ENCODE measurements around the gene TGM3.

Gene TGM3

GRCh38 chr20:2289475-2289874, 6.3 kb upstream of the TGM3 start:
- H3K4me1 ChIP-seq (ENCODE audit: control insufficient read depth, insufficient read depth, low read length), result peaks cover 5% of the 10 kb centered on the region; the same call in 1 of the 2 replicates
- H3K9me3 ChIP-seq (ENCODE audit: control insufficient read depth, insufficient read depth, low read depth, low read length), result no peaks in the 10 kb centered on the region
- ChIA-PET POLR2A (no interaction called here), CTCF (interaction anchor here (0.5 kb wide), 1 partner anchor 10 kb away, joined by 3 read pairs; no protein-coding TSS in a partner anchor)
- no peaks in the 10 kb centered on the region for H3K36me3 ChIP-seq (ENCODE audit: control insufficient read depth in 2 of 2, insufficient read depth in 1 of 2, low read length in 2 of 2)
- no peak overlapping the region for H3K27ac ChIP-seq (ENCODE audit: extremely low read depth, low read depth, low read length)
- TF ChIP-seq HOXD13 (CRISPR knock-in tag; IDR thresholded peaks at IDR 0.05; ENCODE audit: borderline replicate concordance) (no peak), ZBTB26 (tag by site-specific recombination; optimal IDR thresholded peaks at IDR 0.05) (no peak), REST (tag by site-specific recombination; IDR thresholded peaks at IDR 0.05) (no peak), ZBTB8A (tag by site-specific recombination; IDR thresholded peaks at IDR 0.05) (no peak), ZNF223 (tag by site-specific recombination; IDR thresholded peaks at IDR 0.05) (no peak), ZNF221 (tag by site-specific recombination; IDR thresholded peaks at IDR 0.05; ENCODE audit: borderline replicate concordance) (no peak), ZBTB48 (tag by site-specific recombination; IDR thresholded peaks at IDR 0.05) (no peak), ZNF292 (tag by site-specific recombination; IDR thresholded peaks at IDR 0.05; ENCODE audit: borderline replicate concordance, low read depth) (no peak), ZBTB6 (tag by site-specific recombination; IDR thresholded peaks at IDR 0.05) (no peak), ZNF792 (tag by site-specific recombination; IDR thresholded peaks at IDR 0.05) (no peak), KLF9 (tag by site-specific recombination; IDR thresholded peaks at IDR 0.05; ENCODE audit: low read depth) (no peak), ZNF324 (tag by site-specific recombination; IDR thresholded peaks at IDR 0.05) (no peak)
- H3K4me3 ChIP-seq (ENCODE audit: low read depth, low read length), result no peak overlapping the region

DNA sequence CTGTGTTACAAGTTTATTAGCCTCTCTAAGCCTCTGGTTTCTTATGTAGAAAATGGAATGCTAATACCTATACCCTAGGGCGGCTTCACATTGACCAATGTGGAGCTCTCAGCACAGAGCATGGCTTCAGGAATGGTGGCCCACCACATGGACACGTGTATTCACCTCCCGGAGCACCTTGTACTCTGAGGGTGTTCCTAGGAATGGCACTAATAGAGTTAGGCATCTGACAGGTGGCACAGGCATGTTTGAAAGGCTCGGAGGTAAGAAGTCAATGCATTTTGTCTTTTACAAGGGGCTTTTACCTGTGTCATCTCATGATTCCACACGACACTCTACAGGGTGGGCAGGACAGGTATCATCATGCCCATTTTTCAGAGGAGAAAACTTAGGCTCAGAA, 5.3 kb upstream of the TGM3 start:
- Histone ChIP-seq H3K36me3 (ENCODE audit: control insufficient read depth in 2 of 2, insufficient read depth in 1 of 2, low read length in 2 of 2) (no peaks in the 10 kb centered on the region), H3K4me3 (ENCODE audit: low read depth, low read length) (no peak overlapping the region), H3K4me1 (ENCODE audit: control insufficient read depth, insufficient read depth, low read length) (peaks cover 5% of the 10 kb centered on the region; the same call in 1 of the 2 replicates), H3K9me3 (ENCODE audit: control insufficient read depth, insufficient read depth, low read depth, low read length) (no peaks in the 10 kb centered on the region), H3K27ac (ENCODE audit: extremely low read depth, low read depth, low read length) (no peak overlapping the region)
- POLR2A ChIA-PET, result no interaction called here
- TF ChIP-seq ZNF354C (tag by site-specific recombination; IDR thresholded peaks at IDR 0.05; ENCODE audit: borderline replicate concordance, low read depth) (no peak), ZNF175 (tag by site-specific recombination; IDR thresholded peaks at IDR 0.05) (no peak), SETDB1 (IDR thresholded peaks at IDR 0.05; ENCODE audit: insufficient read length, low read length) (no peak), ZSCAN16 (tag by site-specific recombination; IDR thresholded peaks at IDR 0.05) (no peak), ZNF677 (tag by site-specific recombination; IDR thresholded peaks at IDR 0.05) (no peak), BCL11B (tag by site-specific recombination; IDR thresholded peaks at IDR 0.05; ENCODE audit: low read depth) (no peak), ZNF16 (tag by site-specific recombination; IDR thresholded peaks at IDR 0.05; ENCODE audit: low read depth) (no peak), ZNF140 (tag by site-specific recombination; IDR thresholded peaks at IDR 0.05) (no peak), ZNF654 (tag by site-specific recombination; IDR thresholded peaks at IDR 0.05; ENCODE audit: low read depth) (no peak), ZNF704 (tag by site-specific recombination; IDR thresholded peaks at IDR 0.05) (no peak)
- TF ChIP-seq, protein P1, sequence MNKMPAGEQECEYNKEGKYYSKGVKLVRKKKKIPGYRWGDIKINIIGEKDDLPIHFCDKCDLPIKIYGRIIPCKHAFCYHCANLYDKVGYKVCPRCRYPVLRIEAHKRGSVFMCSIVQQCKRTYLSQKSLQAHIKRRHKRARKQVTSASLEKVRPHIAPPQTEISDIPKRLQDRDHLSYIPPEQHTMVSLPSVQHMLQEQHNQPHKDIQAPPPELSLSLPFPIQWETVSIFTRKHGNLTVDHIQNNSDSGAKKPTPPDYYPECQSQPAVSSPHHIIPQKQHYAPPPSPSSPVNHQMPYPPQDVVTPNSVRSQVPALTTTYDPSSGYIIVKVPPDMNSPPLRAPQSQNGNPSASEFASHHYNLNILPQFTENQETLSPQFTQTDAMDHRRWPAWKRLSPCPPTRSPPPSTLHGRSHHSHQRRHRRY (tag by site-specific recombination; IDR thresholded peaks at IDR 0.05), result no peak
- CTCF ChIA-PET, result no interaction called here

Measured in HEK293 (cell line).